Smooth muscle cell (in vitro differentiated cells): ENCODE measurements around the gene ACYP2. TPM values are rescaled to one million over a fixed set of nuclear protein-coding genes. Genes with fewer than 3 reads are reported as not detected.

ENCODE experiments used
- DNase-seq: peaks from one replicate; lab custom pipeline; 2025; ENCODE audit not compliant: unreplicated experiment; lab: John Stamatoyannopoulos, UW
- H2AFZ ChIP-seq: fragments of 200-600 bp; sonication (generic); 2 replicates; pipeline ENCODE4 v1.6.0; 2016; ENCODE audit warnings: antibody characterized with exemption, low read depth, mild to moderate bottlenecking
- H3F3A ChIP-seq: fragments of 200-600 bp; sonication (generic); 2 replicates; pipeline ENCODE4 v1.6.0; 2017; ENCODE audit warnings: antibody characterized with exemption, low read depth
- H3K27ac ChIP-seq: fragments of 200-600 bp; sonication (generic); 2 replicates; pipeline ENCODE4 v1.5.1; 2016; ENCODE audit warnings: low read depth, mild to moderate bottlenecking
- H3K27me3 ChIP-seq: fragments of 200-600 bp; sonication (generic); 2 replicates; pipeline ENCODE4 v1.6.1; 2016; ENCODE audit warnings: low read depth, mild to moderate bottlenecking
- H3K36me3 ChIP-seq: fragments of 200-600 bp; sonication (generic); 2 replicates; pipeline ENCODE4 v1.5.1; 2016; ENCODE audit warnings: low read depth
- H3K4me1 ChIP-seq: fragments of 200-600 bp; sonication (generic); 2 replicates; pipeline ENCODE4 v1.5.1; 2016; ENCODE audit warnings: low read depth
- H3K4me2 ChIP-seq: fragments of 200-600 bp; sonication (generic); 2 replicates; pipeline ENCODE4 v1.6.0; 2016; ENCODE audit warnings: mild to moderate bottlenecking
- H3K4me3 ChIP-seq: fragments of 200-600 bp; sonication (generic); 2 replicates; pipeline ENCODE4 v1.5.1; 2016; ENCODE audit warnings: mild to moderate bottlenecking
- H3K79me2 ChIP-seq: fragments of 200-600 bp; sonication (generic); 2 replicates; pipeline ENCODE4 v1.6.0; 2016; ENCODE audit warnings: low read depth, mild to moderate bottlenecking
- H3K9ac ChIP-seq: fragments of 200-600 bp; sonication (generic); 2 replicates; pipeline ENCODE4 v1.6.0; 2016; ENCODE audit warnings: low read depth
- H3K9me3 ChIP-seq: fragments of 200-600 bp; sonication (generic); replicated peaks from 2 replicates; pipeline ENCODE4 v1.5.1; 2016; ENCODE audit warnings: low read depth
- H4K20me1 ChIP-seq: fragments of 200-600 bp; sonication (generic); 2 replicates; pipeline ENCODE4 v1.6.0; 2016; ENCODE audit warnings: low read depth
- CTCF ChIP-seq: fragments of 200-600 bp; sonication (generic); IDR thresholded peaks from 2 replicates; pipeline ENCODE4 v1.5.1; 2017; ENCODE audit warnings: borderline replicate concordance, mild to moderate bottlenecking, antibody characterized with exemption; ENCODE audit not compliant: insufficient read depth, poor library complexity, severe bottlenecking
- WGBS: methylation state at CpG from one replicate; pipeline ENCODE4 v1.1.7; 2016; ENCODE audit warnings: low lambda C conversion rate; 5-methylcytosine and 5-hydroxymethylcytosine counted together
- polyA plus RNA-seq: library from polyadenylated mRNA; unstranded; fragments of >200 nt; fragmentation: Nextera tagmentation; extraction: Ambion mirVana; gene quantifications from 2 replicates; pipeline ENCODE4 v1.2.1, GENCODE V29; 2016
- total RNA-seq: library from RNA; depleted of rRNA; stranded (reverse); fragments of >200 nt; gene quantifications from 2 replicates; pipeline ENCODE4 v1.2.3, GENCODE V29; 2014

ACYP2 gene
- total and polyA plus RNA-seq, 2 experiments from 2014 or later, result 12.1 to 18.6 TPM

- H3K36me3 ChIP-seq, result no peaks in the 10 kb centered on the region
- H3K27ac ChIP-seq, result peak overlapping the region; percentile 15
- H3K9ac ChIP-seq, result no peak overlapping the region
- no peaks in the 10 kb centered on the region for H3K9me3 ChIP-seq
- TF ChIP-seq CTCF, result no peak
- no peaks in the 10 kb centered on the region for H3F3A ChIP-seq
- no peaks in the 10 kb centered on the region for H3K4me1 ChIP-seq
- WGBS, result 60% methylated on average over 1 of the region's 1 CpG
- no peaks in the 10 kb centered on the region for H3K79me2 ChIP-seq
- no peaks in the 10 kb centered on the region for H4K20me1 ChIP-seq
- no peak overlapping the region for H3K4me2 ChIP-seq
- no peaks in the 10 kb centered on the region for H3K27me3 ChIP-seq
- no peak for DNase-seq
- H2AFZ ChIP-seq, result no peak overlapping the region
- no peak overlapping the region for H3K4me3 ChIP-seq
These were observed 41.6 kb upstream of the ACYP2 start for GRCh38 chr2:54073796-54074195.

GRCh38 chr2:54074606-54075341 lies 40.6 kb upstream of the ACYP2 start:
- no peaks in the 10 kb centered on the region for H3F3A ChIP-seq
- no peak overlapping the region for H3K9ac ChIP-seq
- no peak overlapping the region for H3K4me2 ChIP-seq
- no peaks in the 10 kb centered on the region for H3K27me3 ChIP-seq
- H3K36me3 ChIP-seq, result no peaks in the 10 kb centered on the region
- H3K4me1 ChIP-seq, result no peaks in the 10 kb centered on the region
- no peak for TF ChIP-seq CTCF
- H2AFZ ChIP-seq, result no peak overlapping the region
- WGBS, result 91% methylated on average over 9 of the region's 9 CpGs
- H3K9me3 ChIP-seq, result no peaks in the 10 kb centered on the region
- no peak overlapping the region for H3K4me3 ChIP-seq
- H3K27ac ChIP-seq, result no peak overlapping the region
- no peaks in the 10 kb centered on the region for H4K20me1 ChIP-seq
- DNase-seq, result no peak
- H3K79me2 ChIP-seq, result no peaks in the 10 kb centered on the region

- H3K79me2 ChIP-seq, result no peaks in the 10 kb centered on the region
- no peaks in the 10 kb centered on the region for H3K9me3 ChIP-seq
- H3K4me2 ChIP-seq, result no peak overlapping the region
- no peaks in the 10 kb centered on the region for H3K4me1 ChIP-seq
- H2AFZ ChIP-seq, result no peak overlapping the region
- no peaks in the 10 kb centered on the region for H3K36me3 ChIP-seq
- H3K27me3 ChIP-seq, result no peaks in the 10 kb centered on the region
- H3K4me3 ChIP-seq, result no peak overlapping the region
- no peaks in the 10 kb centered on the region for H4K20me1 ChIP-seq
- TF ChIP-seq CTCF, result no peak
- H3F3A ChIP-seq, result no peaks in the 10 kb centered on the region
- 97% methylated on average over 1 of the region's 1 CpG for WGBS
- no peak overlapping the region for H3K9ac ChIP-seq
- no peak for DNase-seq
- H3K27ac ChIP-seq, result no peak overlapping the region
These were observed 38.8 kb upstream of the ACYP2 start for GRCh38 chr2:54076586-54076985.
